ENCODE results near the gene ZNF230. TPM values are rescaled to one million over a fixed set of nuclear protein-coding genes. Genes with fewer than 3 reads are reported as not detected.

The ZNF230 gene
- total and polyA plus RNA-seq, 9 of the 15 experiments (the other 6 are each of a cell fraction or from before 2014, with no cell fraction given), result 1.3 to 4.0 (median 2.2) TPM

DNA sequence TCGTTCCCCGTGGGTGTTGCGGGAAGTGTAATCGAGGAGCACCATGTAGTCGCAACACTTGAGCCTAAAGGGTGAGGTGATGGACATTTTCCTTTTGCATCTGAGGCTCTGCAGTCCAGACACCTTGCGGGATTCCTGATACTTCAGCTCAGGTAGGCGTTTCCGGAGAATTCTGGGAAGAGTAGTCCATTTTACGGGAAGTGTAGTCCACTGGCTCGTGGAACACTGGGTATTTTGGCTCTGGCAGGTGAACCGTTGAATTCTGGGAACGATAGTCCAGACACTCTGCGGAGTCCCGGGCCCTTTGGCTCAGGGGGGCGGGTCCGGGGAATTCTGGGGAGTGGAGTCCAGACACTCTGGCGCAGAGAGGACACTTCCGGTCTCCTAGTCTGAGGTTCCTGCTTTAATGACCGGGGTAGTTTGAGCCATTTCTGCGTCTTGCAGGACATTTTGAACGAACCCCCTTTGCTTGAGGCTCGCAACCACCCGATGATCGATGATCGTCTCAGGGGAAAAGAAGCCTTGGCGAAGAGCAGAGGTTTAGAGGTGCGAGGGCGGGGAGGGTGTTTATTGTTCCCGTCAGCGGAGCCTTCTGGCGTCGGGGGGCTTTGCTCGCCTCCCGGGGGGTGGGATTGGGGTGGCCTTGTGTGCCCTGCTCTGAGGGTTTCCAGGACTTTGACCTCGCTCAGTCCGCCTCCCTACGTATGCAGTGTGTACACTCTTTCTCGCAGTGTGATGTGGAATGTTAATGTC, 49.1 kb downstream of the ZNF230 start, which contains the start of gene ZNF223 (continued):
- TF ChIP-seq, protein P1, sequence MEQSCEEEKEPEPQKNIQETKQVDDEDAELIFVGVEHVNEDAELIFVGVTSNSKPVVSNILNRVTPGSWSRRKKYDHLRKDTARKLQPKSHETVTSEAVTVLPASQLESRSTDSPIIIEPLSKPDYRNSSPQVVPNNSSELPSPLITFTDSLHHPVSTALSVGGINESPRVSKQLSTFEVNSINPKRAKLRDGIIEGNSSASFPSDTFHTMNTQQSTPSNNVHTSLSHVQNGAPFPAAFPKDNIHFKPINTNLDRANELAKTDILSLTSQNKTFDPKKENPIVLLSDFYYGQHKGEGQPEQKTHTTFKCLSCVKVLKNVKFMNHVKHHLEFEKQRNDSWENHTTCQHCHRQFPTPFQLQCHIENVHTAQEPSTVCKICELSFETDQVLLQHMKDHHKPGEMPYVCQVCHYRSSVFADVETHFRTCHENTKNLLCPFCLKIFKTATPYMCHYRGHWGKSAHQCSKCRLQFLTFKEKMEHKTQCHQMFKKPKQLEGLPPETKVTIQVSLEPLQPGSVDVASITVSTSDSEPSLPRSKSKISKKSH (CRISPR knock-in tag; IDR thresholded peaks at IDR 0.05), result no peak
- TF ChIP-seq, protein P2, sequence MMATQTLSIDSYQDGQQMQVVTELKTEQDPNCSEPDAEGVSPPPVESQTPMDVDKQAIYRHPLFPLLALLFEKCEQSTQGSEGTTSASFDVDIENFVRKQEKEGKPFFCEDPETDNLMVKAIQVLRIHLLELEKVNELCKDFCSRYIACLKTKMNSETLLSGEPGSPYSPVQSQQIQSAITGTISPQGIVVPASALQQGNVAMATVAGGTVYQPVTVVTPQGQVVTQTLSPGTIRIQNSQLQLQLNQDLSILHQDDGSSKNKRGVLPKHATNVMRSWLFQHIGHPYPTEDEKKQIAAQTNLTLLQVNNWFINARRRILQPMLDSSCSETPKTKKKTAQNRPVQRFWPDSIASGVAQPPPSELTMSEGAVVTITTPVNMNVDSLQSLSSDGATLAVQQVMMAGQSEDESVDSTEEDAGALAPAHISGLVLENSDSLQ (IDR thresholded peaks at IDR 0.05), result no peak
- 0 out of 2 replicates have a peak, but pooled peaks have one; percentile 67 for TF ChIP-seq ELF2 (CRISPR knock-in tag; IDR thresholded peaks at IDR 0.05)
- no peak for TF ChIP-seq ASH1L (IDR thresholded peaks at IDR 0.05; ENCODE audit: borderline replicate concordance, low read depth, partially characterized antibody)
- 0 out of 2 replicates have a peak, but pooled peaks have one; percentile 40 for TF ChIP-seq CXXC5 (CRISPR knock-in tag; IDR thresholded peaks at IDR 0.05)
- TF ChIP-seq TRIM24 (IDR thresholded peaks at IDR 0.05), result 0 out of 4 replicates have a peak, but pooled peaks of 1 of the 2 experiments have one; percentile 44
- no peak for TF ChIP-seq ZBTB8A (IDR thresholded peaks at IDR 0.05; ENCODE audit: partially characterized antibody)
- no peak for TF ChIP-seq HMGN3 (IDR thresholded peaks at IDR 0.05; ENCODE audit: borderline replicate concordance, extremely low read depth, insufficient read length, low read depth, low read length)
- TF ChIP-seq AFF1 (IDR thresholded peaks at IDR 0.05; ENCODE audit: low read depth in 1 of 2, partially characterized antibody in 2 of 2), result peak in 1 of 2 experiments; percentile 95
- 0 out of 2 replicates have a peak, but pooled peaks have one; percentile 51 for TF ChIP-seq CBX5 (IDR thresholded peaks at IDR 0.05; ENCODE audit: borderline replicate concordance, low read depth)
- no peak for TF ChIP-seq BCL6 (CRISPR knock-in tag; IDR thresholded peaks at IDR 0.05)
- no peak for TF ChIP-seq ZFPM2 (CRISPR knock-in tag; IDR thresholded peaks at IDR 0.05)
- TF ChIP-seq NR2C1 (IDR thresholded peaks at IDR 0.05), result peak; percentile 39; the same call in 1 of the 2 replicates
- TF ChIP-seq NR2C1 (tag; IDR thresholded peaks at IDR 0.05), result peak; percentile 90
- peak; percentile 20 for TF ChIP-seq TAF1 (IDR thresholded peaks at IDR 0.05; ENCODE audit: control insufficient read depth, extremely low read depth, insufficient read depth, low read length, severe bottlenecking)
- peak; percentile 41; the same call in 1 of the 2 replicates for TF ChIP-seq SPI1 (IDR thresholded peaks at IDR 0.05; ENCODE audit: borderline replicate concordance, low read depth, low read length)
- no peak for TF ChIP-seq HNRNPL (IDR thresholded peaks at IDR 0.05; ENCODE audit: low read depth, low read length)
- TF ChIP-seq SIX5 (IDR thresholded peaks at IDR 0.05; ENCODE audit: borderline replicate concordance in 1 of 2, insufficient read depth in 1 of 2, low read depth in 1 of 2, low read length in 2 of 2), result peak; percentile 36 to 40; a peak in 3 of 4 replicates
- TF ChIP-seq RBM14 (IDR thresholded peaks at IDR 0.05; ENCODE audit: borderline replicate concordance, insufficient read depth, low read depth, low read length), result no peak
- 0 out of 4 replicates have a peak, but pooled peaks of 1 of the 2 experiments have one; percentile 44 for TF ChIP-seq TEAD1 (CRISPR knock-in tag; IDR thresholded peaks at IDR 0.05)
- TF ChIP-seq PTBP1 (IDR thresholded peaks at IDR 0.05; ENCODE audit: low read depth, low read length), result no peak

All from K562 (cell line).